IMR-90 (cell line): ENCODE data around the gene PDRG1. TPM values are rescaled to one million over a fixed set of nuclear protein-coding genes. Genes with fewer than 3 reads are reported as not detected.

Experiments used
- ATAC-seq: fragments of 200-7000 bp; cut with Tn5 transposase; 2 replicates; pipeline ENCODE4 v1.9.1; 2020; ENCODE audit warnings: low read depth, mild to moderate bottlenecking, moderate library complexity
- BruUV-seq: library from RNA; stranded (reverse); fragments of 400-500 nt; replicated peaks from 2 replicates; lab custom pipeline; 2021; lab: Mats Ljungman, UMichigan
- CTCF ChIA-PET: fragments of 300-600 bp; formaldehyde crosslinking; extraction: SDS; loops from one replicate; lab custom pipeline; 2021; ENCODE audit warnings: antibody characterized with exemption; lab: Yijun Ruan, JAX
- POLR2A ChIA-PET: fragments of 300-600 bp; sonication (Branson Sonifier 250); formaldehyde crosslinking; loops from one replicate; lab custom pipeline; 2022; ENCODE audit warnings: antibody characterized with exemption; ENCODE audit not compliant: unreplicated experiment; lab: Charles Lee
- DNase-seq: peaks from one replicate; pipeline ENCODE4 v3.0.0; 2013
- H2AFZ ChIP-seq: replicated peaks from 2 replicates; pipeline ENCODE3; 2013; ENCODE audit warnings: low read length, mild to moderate bottlenecking; ENCODE audit not compliant: poor library complexity
- H2AK5ac ChIP-seq: 2 replicates; pipeline ENCODE4 v1.6.1; 2013; ENCODE audit warnings: low read depth, low read length, inconsistent platforms
- H2AK9ac ChIP-seq: replicated peaks from 2 replicates; pipeline ENCODE3; 2013; ENCODE audit warnings: mild to moderate bottlenecking, low read depth, low read length, moderate library complexity; ENCODE audit not compliant: poor library complexity
- H2BK120ac ChIP-seq: 2 replicates; pipeline ENCODE4 v1.6.1; 2013; ENCODE audit warnings: low read depth, low read length, inconsistent platforms
- H2BK15ac ChIP-seq: 3 replicates; pipeline ENCODE4 v1.6.1; 2013; ENCODE audit warnings: low read depth, low read length, inconsistent platforms
- H2BK20ac ChIP-seq: 2 replicates; pipeline ENCODE4 v1.6.1; 2013; ENCODE audit warnings: low read depth, mild to moderate bottlenecking, inconsistent platforms, low read length, moderate library complexity
- H2BK5ac ChIP-seq: 2 replicates; pipeline ENCODE4 v1.6.1; 2013; ENCODE audit warnings: mild to moderate bottlenecking, low read depth, low read length, inconsistent platforms; ENCODE audit not compliant: poor library complexity, severe bottlenecking
- H3K14ac ChIP-seq: replicated peaks from 2 replicates; pipeline ENCODE4 v1.6.1; 2013; ENCODE audit warnings: low read depth, low read length, inconsistent platforms
- H3K18ac ChIP-seq: 2 replicates; pipeline ENCODE4 v1.6.1; 2013; ENCODE audit warnings: low read depth, low read length, control low read depth
- H3K23ac ChIP-seq: 2 replicates; pipeline ENCODE4 v1.6.1; 2013; ENCODE audit warnings: low read depth, low read length, inconsistent platforms
- H3K27ac ChIP-seq: 2 replicates; pipeline ENCODE4 v1.5.1; 2013; ENCODE audit warnings: mild to moderate bottlenecking, control low read depth, low read length; ENCODE audit not compliant: insufficient read depth
- H3K27me3 ChIP-seq: 2 replicates; pipeline ENCODE4 v1.6.1; 2013; ENCODE audit warnings: low read length; ENCODE audit not compliant: control insufficient read depth, insufficient read depth
- H3K36me3 ChIP-seq: 2 replicates; pipeline ENCODE4 v1.6.1; 2013; ENCODE audit warnings: low read length, mixed read lengths; ENCODE audit not compliant: control insufficient read depth, insufficient read depth
- H3K4ac ChIP-seq: 2 replicates; pipeline ENCODE4 v1.6.1; 2013; ENCODE audit warnings: low read depth, low read length, inconsistent platforms
- H3K4me1 ChIP-seq: 2 replicates; pipeline ENCODE4 v1.6.1; 2013; ENCODE audit warnings: low read length, mixed read lengths; ENCODE audit not compliant: control insufficient read depth, insufficient read depth
- H3K4me2 ChIP-seq: 2 replicates; pipeline ENCODE4 v1.6.1; 2013; ENCODE audit warnings: low read depth, mild to moderate bottlenecking, control low read depth, low read length, moderate library complexity
- H3K4me3 ChIP-seq: 2 replicates; pipeline ENCODE4 v1.5.1; 2013; ENCODE audit warnings: low read depth, mild to moderate bottlenecking, control low read depth, low read length, moderate library complexity; ENCODE audit not compliant: insufficient read depth
- H3K56ac ChIP-seq: 2 replicates; pipeline ENCODE4 v1.6.1; 2013; ENCODE audit warnings: low read length, inconsistent platforms; ENCODE audit not compliant: insufficient read depth; ENCODE audit errors: extremely low read depth
- H3K79me1 ChIP-seq, 2 experiments: 2 replicates each; pipeline ENCODE4 v1.6.1; 2013; ENCODE audit warnings: low read length in 2 of 2, inconsistent platforms in 1 of 2, low read depth in 1 of 2
- H3K9ac ChIP-seq: 2 replicates; pipeline ENCODE4 v1.6.1; 2013; ENCODE audit warnings: low read depth, low read length, control low read depth
- H3K9me1 ChIP-seq: 2 replicates; pipeline ENCODE4 v1.6.1; 2013; ENCODE audit warnings: low read length, inconsistent platforms; ENCODE audit not compliant: insufficient read depth
- H3K9me3 ChIP-seq: 2 replicates; pipeline ENCODE4 v1.6.1; 2013; ENCODE audit warnings: low read length; ENCODE audit not compliant: control insufficient read depth, insufficient read depth
- H4K20me1 ChIP-seq: 2 replicates; pipeline ENCODE4 v1.6.1; 2013; ENCODE audit warnings: low read length, inconsistent platforms; ENCODE audit not compliant: insufficient read depth
- H4K5ac ChIP-seq: 2 replicates; pipeline ENCODE4 v1.6.1; 2013; ENCODE audit warnings: mild to moderate bottlenecking, low read depth, low read length, control low read depth
- H4K8ac ChIP-seq, 2 experiments: 2 replicates each; pipeline ENCODE4 v1.6.1; 2013; ENCODE audit warnings: low read depth in 2 of 2, low read length in 2 of 2, control low read depth in 1 of 2, inconsistent platforms in 1 of 2
- H4K91ac ChIP-seq: 2 replicates; pipeline ENCODE4 v1.6.1; 2013; ENCODE audit warnings: low read depth, low read length, inconsistent platforms; ENCODE audit not compliant: insufficient read depth
- CHD1 ChIP-seq: IDR thresholded peaks from 2 replicates; pipeline ENCODE4 v1.6.1; 2012; ENCODE audit warnings: low read depth, low read length, improper control_type of control experiment
- CTCF ChIP-seq: conservative IDR thresholded peaks from 2 replicates; pipeline ENCODE4 v1.5.1; 2012; ENCODE audit warnings: mild to moderate bottlenecking, low read depth, low read length, improper control_type of control experiment
- MAZ ChIP-seq: IDR thresholded peaks from 2 replicates; pipeline ENCODE4 v1.6.1; 2012; ENCODE audit warnings: low read depth, mild to moderate bottlenecking, low read length, improper control_type of control experiment, moderate library complexity, borderline replicate concordance
- POLR2A ChIP-seq: IDR thresholded peaks from 2 replicates; pipeline ENCODE4 v1.6.1; 2012; ENCODE audit warnings: mild to moderate bottlenecking, low read depth, low read length
- WGBS, 2 experiments: methylation state at CpG; one replicate each; pipeline versions ENCODE4 v1.1.5 to v1.1.7; 2013; ENCODE audit warnings: missing lambda C conversion rate in 2 of 2; ENCODE audit not compliant: insufficient read length in 1 of 2; ENCODE audit errors: extremely low coverage in 2 of 2; 5-methylcytosine and 5-hydroxymethylcytosine counted together
- dilution Hi-C: fragments of 300-500 bp; cut with HindIII; formaldehyde crosslinking; loops from one replicate; pipeline ENCODE4 v1.14.3; 2018; ENCODE audit warnings: low sequenced_read_pairs; ENCODE audit not compliant: unreplicated experiment
- in situ Hi-C: fragments of 300-500 bp; cut with MboI; formaldehyde crosslinking; loops from 3 replicates; pipeline ENCODE4 v1.14.3; 2019; ENCODE audit warnings: low sequenced_read_pairs, inconsistent platforms, mixed read lengths
- intact Hi-C: fragments of 100-400 bp; cut with micrococcal nuclease; formaldehyde crosslinking; loops from 2 replicates; pipeline ENCODE4 v1.10.0; 2022
- polyA plus RNA-seq, 3 experiments: library from polyadenylated mRNA; depleted of rRNA; stranded (reverse); fragments of >200 nt; gene quantifications; 2 replicates each; pipeline ENCODE4 v1.2.3, GENCODE V29; 2012; ENCODE audit warnings: low replicate concordance in 1 of 3
- total RNA-seq: library from RNA; depleted of rRNA; stranded (reverse); fragments of >200 nt; gene quantifications from 2 replicates; pipeline ENCODE4 v1.2.3, GENCODE V29; 2012
- TF ChIP-seq, protein P1 (sequence below): fragments of 150-350 bp; IDR thresholded peaks from 2 replicates; pipeline ENCODE4 v1.6.1; 2017; ENCODE audit warnings: mild to moderate bottlenecking, antibody characterized with exemption, low read length, low read depth

PDRG1 gene
- total and polyA plus RNA-seq, 2 of the 4 experiments (the other 2 are of a cell fraction) = 5.0 to 15.7 TPM

DNA sequence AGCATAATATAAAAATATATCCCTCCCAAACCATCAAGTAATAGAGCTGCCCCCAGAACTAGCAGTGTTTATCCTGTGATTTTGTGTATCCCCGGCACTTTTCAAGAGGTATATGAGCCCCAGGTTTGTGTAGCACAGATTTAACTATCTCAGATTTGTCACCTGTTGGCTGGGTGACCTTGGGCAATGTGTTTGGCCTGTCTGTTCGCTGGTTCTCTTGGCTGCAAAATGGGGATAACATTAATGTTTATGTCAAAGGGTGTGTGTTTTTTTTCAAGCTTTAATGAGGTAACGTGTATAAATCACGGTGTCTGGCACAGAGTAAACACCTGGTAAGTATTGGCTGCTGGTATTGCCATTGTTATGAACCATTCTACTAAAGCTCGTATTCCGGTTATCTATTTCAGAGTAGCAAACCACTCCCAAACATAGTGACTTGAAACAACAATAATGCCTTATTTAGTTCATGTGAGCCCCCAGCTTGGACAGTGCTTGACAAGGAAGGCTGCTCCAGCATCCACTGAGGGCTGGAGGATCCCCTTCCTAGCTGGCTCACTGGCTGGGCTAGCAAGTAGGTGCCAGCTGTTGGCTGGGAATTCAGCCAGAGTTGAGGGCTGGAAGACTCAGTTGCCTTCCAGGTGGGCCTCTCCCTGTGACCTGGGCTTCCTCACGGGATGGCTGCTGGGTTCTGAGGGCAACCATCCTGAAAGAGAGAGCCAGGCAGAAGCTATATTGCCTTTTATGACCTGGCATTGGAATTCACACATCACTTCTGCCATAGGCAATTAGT is 36.2 kb downstream of the PDRG1 start:
- H3K4ac ChIP-seq = no peak overlapping the region
- no TSS peak for BruUV-seq
- in situ Hi-C loops = no loop called here
- H4K20me1 ChIP-seq = no peaks in the 10 kb centered on the region
- no peak for ATAC-seq
- H3K56ac ChIP-seq = no peak overlapping the region
- ChIA-PET POLR2A (no interaction called here), CTCF (interaction anchor here (0.7 kb wide), 1 partner anchor 126 kb away, joined by 3 read pairs; no protein-coding TSS in a partner anchor)
- intact Hi-C loops = loop anchor here (5.0 kb wide), 1 partner anchor 747 kb away; no protein-coding TSS in a partner anchor
- no peak overlapping the region for H3K14ac ChIP-seq
- H2AK9ac ChIP-seq = no peak overlapping the region
- H2BK15ac ChIP-seq = no peak overlapping the region
- H3K4me2 ChIP-seq = no peak overlapping the region
- H2BK20ac ChIP-seq = no peak overlapping the region
- TF ChIP-seq MAZ = no peak
- TF ChIP-seq CHD1 = no peak
- TF ChIP-seq, protein P1, sequence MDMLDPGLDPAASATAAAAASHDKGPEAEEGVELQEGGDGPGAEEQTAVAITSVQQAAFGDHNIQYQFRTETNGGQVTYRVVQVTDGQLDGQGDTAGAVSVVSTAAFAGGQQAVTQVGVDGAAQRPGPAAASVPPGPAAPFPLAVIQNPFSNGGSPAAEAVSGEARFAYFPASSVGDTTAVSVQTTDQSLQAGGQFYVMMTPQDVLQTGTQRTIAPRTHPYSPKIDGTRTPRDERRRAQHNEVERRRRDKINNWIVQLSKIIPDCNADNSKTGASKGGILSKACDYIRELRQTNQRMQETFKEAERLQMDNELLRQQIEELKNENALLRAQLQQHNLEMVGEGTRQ = no peak
- no peak for TF ChIP-seq CTCF
- no peak for TF ChIP-seq POLR2A
- dilution Hi-C loops = no loop called here
- no peak overlapping the region for H3K23ac ChIP-seq
- H4K91ac ChIP-seq = no peak overlapping the region
- H3K9me1 ChIP-seq = no peaks in the 10 kb centered on the region
- no peak overlapping the region for H3K27ac ChIP-seq
- H3K4me1 ChIP-seq = no peaks in the 10 kb centered on the region
- no peak overlapping the region for H2BK120ac ChIP-seq
- H2BK5ac ChIP-seq = no peak overlapping the region
- no peak for DNase-seq
- H3K36me3 ChIP-seq = no peaks in the 10 kb centered on the region
- H2AFZ ChIP-seq = no peak overlapping the region
- WGBS, 2 experiments = 70% methylated on average over 2 of the region's 7 CpGs; no CpG with 5 or more reads in 1 of the 2 experiments
- H3K9me3 ChIP-seq = no peaks in the 10 kb centered on the region
- H3K9ac ChIP-seq = no peak overlapping the region
- no peak overlapping the region for H3K4me3 ChIP-seq
- no peaks in the 10 kb centered on the region for H3K79me1 ChIP-seq
- no peak overlapping the region for H4K8ac ChIP-seq
- H3K18ac ChIP-seq = no peak overlapping the region
- no peak overlapping the region for H2AK5ac ChIP-seq
- H4K5ac ChIP-seq = no peak overlapping the region
- H3K27me3 ChIP-seq = peaks cover 54% of the 10 kb centered on the region
